RPMI8226 (cell line): Measurements from ENCODE around the gene RESP18.
"Not testable (repeated sequence)": the region's sequence is repeated elsewhere in the genome, so short reads cannot be mapped to it uniquely, and the experiment has no call there.

ENCODE experiments used
- DNase-seq: peaks from one replicate; pipeline ENCODE4 v3.0.0-alpha.2; 2015

RESP18 gene

GRCh38 chr2:219325136-219325535 is 7.4 kb downstream of the RESP18 start:
- no peak for DNase-seq

DNA sequence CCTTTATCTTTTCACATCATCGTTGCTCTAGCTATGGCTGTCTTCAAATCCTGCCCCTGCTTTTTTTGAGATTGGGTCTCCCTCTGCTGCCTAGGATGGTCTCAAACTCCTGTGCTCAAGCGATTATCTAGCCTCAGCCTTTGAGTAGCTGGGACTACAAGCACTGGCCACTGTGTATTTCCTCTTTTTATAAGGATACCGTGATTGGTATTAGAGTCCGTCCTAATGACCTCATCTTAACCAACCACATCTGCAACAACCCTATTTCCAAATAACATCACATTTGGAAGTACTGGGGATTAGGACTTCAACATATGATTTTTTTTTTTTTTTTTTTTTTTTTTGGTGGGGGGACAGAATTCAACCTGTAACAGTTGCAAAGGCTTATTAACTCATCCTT is 9.1 kb downstream of the RESP18 start:
- no peak for DNase-seq

GRCh38 chr2:219314804-219315468 is 17.6 kb downstream of the RESP18 start:
- no peak for DNase-seq

DNA sequence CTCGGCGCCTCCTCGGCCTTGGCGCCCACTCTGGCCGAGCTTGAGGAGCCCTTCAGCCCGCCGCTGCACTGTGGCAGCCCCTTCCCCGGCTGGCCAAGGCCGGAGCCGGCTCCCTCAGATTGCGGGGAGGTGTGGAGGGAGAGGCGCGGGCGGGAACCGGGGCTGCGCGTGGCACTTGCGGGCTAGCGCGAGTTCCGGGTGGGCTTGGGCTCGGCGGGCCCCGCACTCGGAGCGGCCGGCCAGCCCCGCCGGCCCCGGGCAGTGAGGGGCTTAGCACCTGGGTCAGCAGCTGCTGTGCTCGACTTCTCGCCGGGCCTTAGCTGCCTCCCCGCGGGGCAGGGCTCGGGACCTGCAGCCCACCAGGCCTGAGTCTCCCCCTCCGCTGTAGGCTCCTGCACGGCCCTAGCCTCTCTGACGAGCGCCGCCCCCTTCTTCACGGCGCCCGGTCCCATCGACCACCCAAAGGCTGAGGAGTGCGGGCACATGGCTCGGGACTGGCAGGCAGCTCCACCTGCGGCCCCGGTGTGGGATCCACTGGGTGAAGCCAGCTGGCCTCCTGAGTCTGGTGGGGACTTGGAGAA is 19.8 kb downstream of the RESP18 start:
- DNase-seq, result not testable (repeated sequence)

DNA sequence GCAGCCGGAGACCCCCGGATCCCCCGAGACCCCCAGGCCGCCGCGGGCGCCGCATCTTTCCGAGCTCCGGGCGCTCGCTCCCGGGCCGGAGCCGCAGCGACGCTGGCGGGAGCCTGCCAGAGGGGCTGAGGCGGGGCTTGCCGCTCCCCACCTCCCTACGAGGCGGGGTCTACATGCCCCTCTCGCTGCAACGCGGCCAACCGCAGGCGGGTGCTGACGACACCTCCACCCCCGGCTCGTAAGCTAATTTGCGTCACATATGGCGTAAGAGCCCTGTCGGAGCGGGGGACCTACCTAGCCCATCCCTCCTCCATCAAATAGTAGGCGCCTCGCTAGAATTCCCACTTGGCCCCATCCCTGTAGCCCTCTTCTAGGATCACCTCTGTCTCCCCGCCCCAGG is 23.3 kb downstream of the RESP18 start, which contains the start of gene PTPRN:
Gene PTPRN (minus strand): TSS at position 124 of the 400 bp plus-strand sequence. CDS start 69 bp downstream, at position 55.
- DNase-seq, result no peak

DNA sequence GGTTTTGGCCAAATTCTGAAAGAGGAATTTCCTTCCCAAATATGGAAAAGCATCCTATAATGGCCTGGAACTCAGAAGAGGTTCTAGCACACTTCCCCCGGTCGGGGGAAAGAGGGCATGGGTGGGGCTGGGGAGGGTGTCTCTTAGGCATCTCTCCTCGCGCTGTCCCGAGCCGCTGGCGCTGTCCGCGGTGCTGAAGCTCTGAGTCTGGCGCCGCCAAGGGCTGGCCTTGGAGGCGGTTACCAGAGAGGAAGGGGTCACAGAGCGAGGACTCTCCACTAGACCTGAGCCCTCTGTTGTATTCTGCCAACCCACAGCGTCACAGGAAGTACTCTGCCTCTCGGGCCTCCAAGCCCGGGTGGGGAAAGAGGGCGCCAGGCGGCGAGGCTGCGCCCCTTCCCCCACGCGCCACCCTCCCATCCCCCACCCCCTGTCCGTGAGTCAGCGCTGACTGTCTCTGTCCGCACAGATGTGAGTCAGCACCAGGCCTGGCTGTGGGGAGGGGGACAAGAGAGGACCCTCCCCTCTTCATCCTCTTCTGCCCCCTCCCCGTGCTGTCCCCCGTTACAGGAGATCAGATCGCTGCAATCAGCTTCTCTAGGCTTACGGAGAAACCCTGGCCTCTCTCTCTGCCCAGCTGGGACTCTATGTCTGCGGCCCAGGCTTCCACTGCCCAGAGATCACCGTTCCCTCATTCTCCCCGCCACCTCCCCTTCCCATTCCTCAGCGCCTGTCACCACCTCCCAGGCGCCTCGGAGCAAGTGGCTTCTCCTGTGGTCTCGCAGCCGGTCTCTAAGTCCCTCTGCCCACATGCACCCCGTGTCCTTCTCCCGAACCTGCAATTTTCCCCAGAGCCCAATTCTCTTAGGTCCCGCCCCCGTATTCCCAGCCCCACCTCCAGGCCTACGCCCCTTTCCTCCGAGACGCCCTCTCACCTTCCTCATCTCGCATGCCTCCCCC is 24.1 kb downstream of the RESP18 start:
- peak; percentile 78 for DNase-seq

GRCh38 chr2:219306047-219306446 is 26.5 kb downstream of the RESP18 start:
- DNase-seq, result no peak

DNA sequence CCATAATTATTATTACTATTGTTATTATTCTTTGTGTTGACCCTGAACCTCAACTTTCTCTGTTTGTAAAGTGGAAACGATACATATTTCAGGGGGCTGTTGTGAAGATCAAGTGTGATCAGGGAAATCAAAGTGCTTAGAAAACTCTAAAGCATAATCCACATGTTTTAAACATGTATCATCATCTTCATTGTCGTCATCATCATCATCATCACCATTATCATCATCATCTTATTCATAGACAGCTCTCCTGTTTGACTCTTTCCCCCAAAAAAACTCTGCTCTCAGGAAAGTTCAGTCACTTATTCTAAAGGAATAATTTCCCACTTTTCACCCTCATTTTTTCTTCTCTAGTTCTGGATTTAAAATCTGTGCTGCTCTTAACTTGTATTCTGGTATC is 28.3 kb downstream of the RESP18 start:
- DNase-seq, result no peak

DNA sequence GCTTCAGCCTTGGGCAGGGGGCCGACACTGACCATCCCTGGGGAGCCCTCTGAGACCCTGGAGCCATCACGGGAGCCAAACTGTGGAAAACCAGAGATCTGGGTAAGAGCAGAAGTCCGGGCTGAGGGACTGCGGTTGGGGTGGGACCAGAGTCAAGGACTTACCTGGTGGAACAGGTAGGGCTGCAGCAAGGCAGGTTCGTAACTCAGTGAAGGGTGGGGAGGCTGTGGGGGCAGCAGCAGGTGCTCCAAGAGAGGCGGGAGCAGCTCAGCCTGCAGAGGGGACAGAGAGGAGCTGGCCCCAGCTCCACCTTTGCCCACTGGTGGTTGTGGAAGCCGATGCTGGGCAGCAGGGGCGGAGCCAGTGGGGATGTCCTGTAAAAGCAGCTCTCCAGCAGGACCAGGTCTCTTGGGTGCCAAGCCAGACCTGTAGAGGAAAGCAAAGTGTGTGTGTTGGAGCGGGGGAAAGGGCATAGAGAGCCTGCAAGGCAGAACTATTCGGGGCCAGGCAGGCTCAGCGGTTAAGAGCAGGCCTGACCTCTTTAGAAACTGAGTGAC is 30.1 kb downstream of the RESP18 start:
- DNase-seq, result no peak

GRCh38 chr2:219300022-219300421 is 32.5 kb downstream of the RESP18 start:
- no peak for DNase-seq

DNA sequence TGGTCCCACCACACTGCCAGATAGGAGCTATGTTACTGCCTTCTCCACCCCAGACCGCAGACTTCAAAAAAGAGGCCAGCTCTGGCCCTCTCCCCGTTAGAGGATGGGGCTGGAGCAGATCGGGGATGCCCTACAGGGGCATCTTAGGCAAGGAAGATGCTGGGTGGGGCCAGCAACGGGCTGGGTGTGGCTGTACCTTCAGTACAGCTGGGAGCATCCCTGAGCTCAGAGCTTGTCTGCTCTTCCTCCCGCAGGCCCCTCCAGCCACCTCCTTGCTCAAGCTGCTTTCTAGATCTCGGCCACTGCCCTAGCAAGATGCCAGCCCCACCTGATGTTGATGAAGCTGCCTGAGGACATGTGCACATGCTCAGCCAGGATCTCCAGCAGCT is 33.2 kb downstream of the RESP18 start:
- no peak for DNase-seq

DNA sequence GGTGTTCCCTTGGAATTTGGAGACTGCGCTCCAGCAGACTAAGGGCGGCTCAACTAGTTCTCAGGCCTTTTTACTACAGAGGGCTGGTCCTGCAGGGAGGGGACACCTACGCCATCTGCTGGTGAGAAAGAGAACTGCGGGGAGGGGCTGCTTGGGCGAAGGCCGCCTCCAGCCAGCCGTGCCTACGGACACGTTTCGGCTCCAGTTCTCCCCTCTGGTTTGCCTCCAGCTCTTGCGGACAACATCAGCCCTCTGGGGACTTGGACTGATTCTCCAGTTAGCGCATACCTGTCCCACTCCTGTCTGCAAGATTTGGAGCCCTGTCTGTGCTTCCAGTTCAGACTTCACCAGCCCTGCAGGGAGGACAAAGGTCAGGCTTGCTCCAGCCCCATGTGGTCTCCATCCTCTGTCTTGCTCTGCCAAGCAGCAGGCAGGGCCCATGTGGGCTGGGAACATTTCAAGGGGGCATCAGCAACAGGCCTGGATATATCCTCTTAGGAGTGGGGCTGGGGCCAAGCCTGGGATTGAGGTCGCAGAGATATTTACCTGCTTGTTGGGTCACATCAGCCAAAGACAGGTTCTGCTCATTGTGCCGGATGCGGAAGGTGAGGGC is 33.7 kb downstream of the RESP18 start:
- DNase-seq, result peak; percentile 71

DNA sequence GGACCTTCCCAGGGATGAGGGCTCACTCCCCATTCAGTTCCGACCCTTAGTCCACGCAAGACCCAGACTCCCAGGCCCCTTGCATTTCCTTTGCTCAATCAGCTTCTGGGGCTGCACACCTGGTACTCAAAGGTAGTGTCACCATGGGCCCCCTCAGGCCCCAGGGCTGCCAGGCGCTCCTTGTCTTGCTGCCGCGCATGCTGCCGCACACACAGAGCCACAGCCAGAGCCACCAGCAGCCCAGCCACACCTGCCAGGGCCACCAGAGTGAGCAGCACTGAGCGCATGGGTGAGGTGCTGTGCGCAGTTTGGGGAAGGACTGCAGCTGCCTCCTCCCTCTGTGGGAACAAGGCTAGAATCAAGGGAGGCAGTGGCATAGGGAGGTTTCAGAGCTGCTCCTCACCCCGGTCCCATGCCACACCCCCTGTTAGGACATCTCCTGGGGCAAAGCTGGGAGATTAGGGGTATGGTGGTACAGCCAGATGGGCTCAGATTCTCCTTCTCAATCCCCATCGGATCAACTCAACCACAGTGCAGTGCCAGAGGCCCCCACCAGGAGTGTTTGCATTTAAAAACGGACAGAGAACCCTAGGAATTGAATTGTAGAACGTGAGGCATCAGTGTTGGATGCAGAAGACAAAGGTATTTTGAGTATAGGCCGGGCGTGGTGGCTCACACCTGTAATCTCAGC is 34.6 kb downstream of the RESP18 start:
- DNase-seq, result no peak

GRCh38 chr2:219296631-219297391 is 35.7 kb downstream of the RESP18 start:
- DNase-seq, result peak; percentile 35

DNA sequence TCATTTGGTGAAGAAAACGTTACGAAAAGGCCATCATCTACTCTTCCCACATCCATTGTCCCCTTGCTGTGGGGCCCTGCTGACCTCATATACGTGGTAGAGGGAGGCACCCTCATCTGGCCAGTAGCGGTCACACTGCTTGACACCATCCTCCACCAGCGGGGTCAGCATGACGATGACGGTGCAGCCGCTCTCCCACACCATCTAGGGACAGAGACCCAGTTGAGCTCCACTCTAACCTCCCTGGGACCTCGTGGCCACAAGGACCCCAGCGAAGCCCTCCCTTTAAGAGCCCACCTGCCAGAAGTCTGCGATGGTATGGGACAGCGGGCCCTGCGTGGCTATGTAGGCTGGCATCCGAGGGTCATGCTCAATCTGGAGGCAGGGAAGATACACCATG is 36.4 kb downstream of the RESP18 start:
- no peak for DNase-seq

GRCh38 chr2:219294356-219295351 is 37.9 kb downstream of the RESP18 start:
- peak; percentile 89 for DNase-seq

GRCh38 chr2:219293736-219294231 is 38.8 kb downstream of the RESP18 start:
- no peak for DNase-seq

DNA sequence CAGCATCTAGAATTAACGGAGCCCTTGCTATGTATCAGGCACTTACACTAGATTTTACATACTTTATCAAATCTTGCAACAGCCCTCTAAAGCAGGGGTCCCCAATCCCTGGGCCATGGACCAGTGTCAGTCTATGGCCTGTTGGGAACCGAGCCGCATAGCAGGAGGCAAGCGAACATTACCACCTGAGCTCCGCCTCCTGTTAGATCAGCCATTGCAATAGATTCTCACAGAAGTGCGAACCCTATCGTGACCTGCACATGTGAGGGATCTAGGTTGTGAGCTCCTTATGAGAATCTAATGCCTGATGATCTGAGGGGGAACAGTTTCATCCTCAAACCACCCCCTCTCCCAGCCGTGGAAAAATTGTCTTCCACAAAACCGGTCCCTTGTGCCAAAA is 39.9 kb downstream of the RESP18 start:
- DNase-seq, result no peak

DNA sequence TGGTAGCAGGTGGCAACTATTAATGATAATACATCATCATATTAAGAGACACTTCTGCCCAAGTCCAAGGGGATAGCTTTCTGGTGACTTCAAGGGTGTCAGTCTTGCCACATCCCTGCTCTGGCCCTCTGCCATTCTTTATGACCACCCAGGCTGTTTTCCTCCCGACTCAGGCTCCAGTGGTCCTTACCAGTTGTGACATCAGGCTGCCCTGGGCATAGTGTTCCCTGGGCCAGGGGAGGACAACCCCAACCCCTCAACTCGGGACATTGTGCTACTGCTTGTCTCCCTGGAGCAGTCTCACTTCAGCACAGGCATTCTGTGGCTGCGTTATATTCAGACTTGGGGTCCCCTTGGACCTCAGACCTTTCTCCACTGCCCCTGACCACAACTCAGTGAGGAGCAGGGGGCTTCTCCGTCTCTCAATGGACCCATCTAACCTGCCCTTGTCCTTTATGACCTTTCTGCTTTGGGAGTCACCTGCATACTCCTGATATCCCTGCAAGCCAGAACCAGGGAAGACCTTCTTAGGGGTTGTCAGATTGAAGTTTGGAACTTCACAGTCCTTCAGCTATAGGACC is 40.5 kb downstream of the RESP18 start:
- no peak for DNase-seq

DNA sequence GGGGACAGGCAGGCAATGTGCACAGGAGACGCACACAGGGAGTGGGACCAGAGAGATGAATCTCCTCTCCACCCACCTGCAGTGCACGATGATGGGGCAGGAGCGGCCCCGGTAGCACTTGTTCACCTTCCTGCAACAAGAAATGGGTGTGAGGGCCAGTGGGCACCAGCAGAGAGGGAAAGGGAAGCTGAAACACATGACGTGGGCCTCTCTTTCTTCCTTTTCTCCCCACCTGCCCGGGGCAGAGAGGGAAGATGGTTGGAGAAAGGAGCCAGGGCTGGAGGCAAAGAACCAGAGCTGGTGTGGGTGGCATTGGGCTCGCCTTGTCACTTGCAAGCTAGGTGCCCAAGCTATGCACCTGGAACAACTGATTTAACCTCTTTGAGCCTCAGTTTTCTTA is 41.1 kb downstream of the RESP18 start:
- no peak for DNase-seq
